Endodermal cell (in vitro differentiated cells): ENCODE measurements around the gene ZNF487. TPM values are rescaled to one million over a fixed set of nuclear protein-coding genes. Genes with fewer than 3 reads are reported as not detected.
A peak's percentile ranks its signal among the peaks of the same experiment; 100 is the strongest.
"Not testable (repeated sequence)": the region's sequence is repeated elsewhere in the genome, so short reads cannot be mapped to it uniquely, and the experiment has no call there.

ENCODE experiments used
- DNase-seq: peaks from one replicate; pipeline ENCODE4 v3.0.0-alpha.2; 2017
- H3K27ac ChIP-seq: 2 replicates; pipeline ENCODE4 v1.5.1; 2013; ENCODE audit warnings: mild to moderate bottlenecking, low read depth, low read length, moderate library complexity
- H3K27me3 ChIP-seq: 2 replicates; pipeline ENCODE4 v1.6.1; 2013; ENCODE audit warnings: mild to moderate bottlenecking, low read length, moderate library complexity; ENCODE audit not compliant: insufficient read depth, control insufficient read depth, poor library complexity, severe bottlenecking
- H3K36me3 ChIP-seq: 2 replicates; pipeline ENCODE4 v1.7.0; 2013; ENCODE audit warnings: mild to moderate bottlenecking, low read length, moderate library complexity; ENCODE audit not compliant: control insufficient read depth, insufficient read depth
- H3K4me1 ChIP-seq: one replicate; pipeline ENCODE4 v1.7.0; 2013; ENCODE audit warnings: low read length; ENCODE audit not compliant: control insufficient read depth, insufficient read depth
- H3K4me3 ChIP-seq: 2 replicates; pipeline ENCODE4 v1.5.1; 2013; ENCODE audit warnings: mild to moderate bottlenecking, low read length, moderate library complexity
- H3K9ac ChIP-seq: 2 replicates; pipeline ENCODE4 v1.6.1; 2013; ENCODE audit warnings: mild to moderate bottlenecking, low read length, moderate library complexity; ENCODE audit not compliant: poor library complexity, severe bottlenecking; ENCODE audit errors: extremely low read depth
- H3K9me3 ChIP-seq: 2 replicates; pipeline ENCODE4 v1.6.1; 2013; ENCODE audit warnings: mild to moderate bottlenecking, low read length, moderate library complexity; ENCODE audit not compliant: control insufficient read depth
- H3K27ac Mint-ChIP-seq: 2 replicates; pipeline ENCODE4 v1.8.0; 2020; ENCODE audit warnings: mixed read lengths
- H3K27me3 Mint-ChIP-seq: 2 replicates; pipeline ENCODE4 v1.8.0; 2021; ENCODE audit warnings: mild to moderate bottlenecking, mixed read lengths; ENCODE audit not compliant: insufficient read depth
- H3K36me3 Mint-ChIP-seq: 2 replicates; pipeline ENCODE4 v1.8.0; 2020; ENCODE audit warnings: low read depth, mixed read lengths
- H3K4me1 Mint-ChIP-seq: 2 replicates; pipeline ENCODE4 v1.8.0; 2020; ENCODE audit warnings: mixed read lengths
- H3K4me3 Mint-ChIP-seq: 2 replicates; pipeline ENCODE4 v1.8.0; 2020; ENCODE audit warnings: mild to moderate bottlenecking, moderate library complexity, mixed read lengths
- H3K9me3 Mint-ChIP-seq: 2 replicates; pipeline ENCODE4 v1.8.0; 2020; ENCODE audit warnings: mild to moderate bottlenecking, mixed read lengths
- CTCF ChIP-seq: fragments of 200-600 bp; sonication (generic); conservative IDR thresholded peaks from 2 replicates; pipeline ENCODE4 v1.5.0; 2021; ENCODE audit warnings: antibody characterized with exemption, mild to moderate bottlenecking
- WGBS, 2 experiments: methylation state at CpG; one replicate each; pipeline versions ENCODE4 v1.1.5 to v1.1.7; 2013; ENCODE audit warnings: missing lambda C conversion rate in 2 of 2, mixed read lengths in 1 of 2; ENCODE audit not compliant: insufficient coverage in 1 of 2, insufficient read length in 1 of 2; 5-methylcytosine and 5-hydroxymethylcytosine counted together
- total RNA-seq, 2 donors: library from RNA; stranded (reverse); fragmentation: NEBNext Ultra II Directional in 1 of 2; extraction: Animal tissue kit (Norgen Biotek cat#: 25700) in 1 of 2; gene quantifications; 2 replicates in 1 of 2; 3 replicates in 1 of 2; pipeline ENCODE4 v1.2.1, GENCODE V29; 2021

ZNF487 gene
- total RNA-seq, 2 donors from 2014 or later: 3.8 to 6.6 TPM

- no peaks in the 10 kb centered on the region for H3K4me1 ChIP-seq
- H3K27ac ChIP-seq: peak overlapping the region; percentile 63
- Mint-ChIP-seq H3K27me3 (peaks cover 13% of the 10 kb centered on the region), H3K27ac (peak overlapping the region; percentile 90), H3K4me3 (peak overlapping the region; percentile 68), H3K36me3 (peaks cover 3% of the 10 kb centered on the region), H3K9me3 (peaks cover 16% of the 10 kb centered on the region), H3K4me1 (peaks cover 7% of the 10 kb centered on the region)
- H3K27me3 ChIP-seq: no peaks in the 10 kb centered on the region
- TF ChIP-seq CTCF: peak; percentile 53
- peak overlapping the region; percentile 67 for H3K9ac ChIP-seq
- no peaks in the 10 kb centered on the region for H3K36me3 ChIP-seq
- no peaks in the 10 kb centered on the region for H3K9me3 ChIP-seq
- H3K4me3 ChIP-seq: peak overlapping the region; percentile 73
- 11 to 17% methylated on average over 24 to 63 of the region's 63 CpGs for WGBS, 2 experiments
- DNase-seq: peak; percentile 89
These were observed 16.3 kb upstream of the ZNF487 start for GRCh38 chr10:43420369-43421200.

- Mint-ChIP-seq H3K27ac (peak overlapping the region; percentile 90), H3K9me3 (peaks cover 16% of the 10 kb centered on the region), H3K27me3 (peaks cover 13% of the 10 kb centered on the region), H3K36me3 (peaks cover 3% of the 10 kb centered on the region), H3K4me3 (peak overlapping the region; percentile 68), H3K4me1 (peaks cover 7% of the 10 kb centered on the region)
- H3K9me3 ChIP-seq: no peaks in the 10 kb centered on the region
- no peak for TF ChIP-seq CTCF
- H3K27me3 ChIP-seq: no peaks in the 10 kb centered on the region
- no peak overlapping the region for H3K27ac ChIP-seq
- no peak for DNase-seq
- WGBS, 2 experiments: 84 to 92% methylated on average over 2 to 4 of the region's 4 CpGs
- H3K4me1 ChIP-seq: no peaks in the 10 kb centered on the region
- peak overlapping the region; percentile 73 for H3K4me3 ChIP-seq
- H3K9ac ChIP-seq: no peak overlapping the region
- no peaks in the 10 kb centered on the region for H3K36me3 ChIP-seq
These were observed 15.8 kb upstream of the ZNF487 start for GRCh38 chr10:43421201-43421507.

GRCh38 chr10:43421519-43421918 is 15.4 kb upstream of the ZNF487 start:
- H3K27me3 Mint-ChIP-seq: peaks cover 13% of the 10 kb centered on the region
- TF ChIP-seq CTCF: no peak
- H3K27ac ChIP-seq: no peak overlapping the region
- H3K4me1 Mint-ChIP-seq: peaks cover 7% of the 10 kb centered on the region
- WGBS, 2 experiments: 94 to 100% methylated on average over 5 to 6 of the region's 6 CpGs
- no peaks in the 10 kb centered on the region for H3K9me3 ChIP-seq
- H3K27ac Mint-ChIP-seq: no peak overlapping the region
- no peak overlapping the region for H3K9ac ChIP-seq
- no peak overlapping the region for H3K4me3 Mint-ChIP-seq
- peaks cover 16% of the 10 kb centered on the region for H3K9me3 Mint-ChIP-seq
- DNase-seq: no peak
- no peaks in the 10 kb centered on the region for H3K4me1 ChIP-seq
- no peaks in the 10 kb centered on the region for H3K27me3 ChIP-seq
- H3K4me3 ChIP-seq: no peak overlapping the region
- H3K36me3 Mint-ChIP-seq: peaks cover 3% of the 10 kb centered on the region
- no peaks in the 10 kb centered on the region for H3K36me3 ChIP-seq

- peaks cover 13% of the 10 kb centered on the region for H3K27me3 Mint-ChIP-seq
- H3K4me1 Mint-ChIP-seq, H3K27ac ChIP-seq, H3K27me3 ChIP-seq, H3K9ac ChIP-seq, H3K9me3 ChIP-seq, H3K36me3 Mint-ChIP-seq, H3K36me3 ChIP-seq, H3K4me3 ChIP-seq, H3K4me1 ChIP-seq, H3K27ac Mint-ChIP-seq, DNase-seq, H3K4me3 Mint-ChIP-seq: not testable (repeated sequence)
- peaks cover 16% of the 10 kb centered on the region for H3K9me3 Mint-ChIP-seq
- 71 to 89% methylated on average over 2 to 3 of the region's 4 CpGs for WGBS, 2 experiments
These were observed 15.0 kb upstream of the ZNF487 start for GRCh38 chr10:43421944-43422343.
